HAP-1 (cell line): Measurements from ENCODE around the gene HAND2.

Source experiments
- DNase-seq, 2 experiments: peaks; one replicate each; pipeline ENCODE4 v3.0.0-alpha.2; 2016 to 2020; ENCODE audit warnings: low spot score in 2 of 2
- H3K27me3 ChIP-seq: fragments of 250-450 bp; sonication (Bioruptor Pico); 2 replicates; pipeline ENCODE4 v1.5.1; 2020; ENCODE audit warnings: low read depth, mild to moderate bottlenecking, moderate library complexity
- H3K36me3 ChIP-seq: fragments of 250-450 bp; sonication (Bioruptor Pico); replicated peaks from 2 replicates; pipeline ENCODE4 v1.5.1; 2020; ENCODE audit warnings: mild to moderate bottlenecking
- H3K4me1 ChIP-seq: fragments of 250-450 bp; sonication (Bioruptor Pico); 2 replicates; pipeline ENCODE4 v1.5.1; 2020; ENCODE audit warnings: mild to moderate bottlenecking
- H3K4me3 ChIP-seq: fragments of 250-450 bp; sonication (Bioruptor Pico); 2 replicates; pipeline ENCODE4 v1.5.1; 2020; ENCODE audit warnings: mild to moderate bottlenecking, moderate library complexity
- H3K9me3 ChIP-seq: fragments of 250-450 bp; sonication (Bioruptor Pico); 2 replicates; pipeline ENCODE4 v1.5.1; 2020; ENCODE audit warnings: mild to moderate bottlenecking, moderate library complexity
- in situ Hi-C: fragments of 300-500 bp; cut with MboI; formaldehyde crosslinking; loops from 3 replicates; pipeline ENCODE4 v1.14.3; 2020; ENCODE audit warnings: low sequenced_read_pairs, inconsistent platforms, mixed read lengths

Gene HAND2

GRCh38 chr4:173521467-173522159 is 8.4 kb downstream of the HAND2 start:
- Histone ChIP-seq H3K4me1 (no peaks in the 10 kb centered on the region), H3K9me3 (no peaks in the 10 kb centered on the region), H3K4me3 (no peak overlapping the region), H3K36me3 (no peaks in the 10 kb centered on the region), H3K27me3 (no peaks in the 10 kb centered on the region)
- DNase-seq = no peak
- in situ Hi-C loops = no loop called here

- no peaks in the 10 kb centered on the region for H3K27me3 ChIP-seq
- no peaks in the 10 kb centered on the region; the same call in 1 of the 2 replicates for H3K9me3 ChIP-seq
- no peaks in the 10 kb centered on the region for H3K4me1 ChIP-seq
- H3K36me3 ChIP-seq = no peaks in the 10 kb centered on the region
- no peak overlapping the region for H3K4me3 ChIP-seq
- no peak for DNase-seq
- in situ Hi-C loops = no loop called here
These were observed 9.0 kb downstream of the HAND2 start for GRCh38 chr4:173520921-173521466.

GRCh38 chr4:173519111-173520101 is 10.6 kb downstream of the HAND2 start:
- Histone ChIP-seq H3K9me3 (no peaks in the 10 kb centered on the region; the same call in 1 of the 2 replicates), H3K4me1 (no peaks in the 10 kb centered on the region; the same call in 1 of the 2 replicates), H3K36me3 (no peaks in the 10 kb centered on the region), H3K4me3 (no peak overlapping the region), H3K27me3 (peaks cover 11% of the 10 kb centered on the region; the same call in 1 of the 2 replicates)
- in situ Hi-C loops = no loop called here
- DNase-seq = no peak

GRCh38 chr4:173518425-173519102 is 11.5 kb downstream of the HAND2 start:
- in situ Hi-C loops = no loop called here
- H3K9me3 ChIP-seq = no peaks in the 10 kb centered on the region; the same call in 1 of the 2 replicates
- no peak for DNase-seq
- no peak overlapping the region for H3K4me3 ChIP-seq
- H3K36me3 ChIP-seq = no peaks in the 10 kb centered on the region
- peaks cover 19% of the 10 kb centered on the region; the same call in 1 of the 2 replicates for H3K27me3 ChIP-seq
- no peaks in the 10 kb centered on the region; the same call in 1 of the 2 replicates for H3K4me1 ChIP-seq

GRCh38 chr4:173517781-173518424 is 12.1 kb downstream of the HAND2 start:
- in situ Hi-C loops = no loop called here
- H3K9me3 ChIP-seq = no peaks in the 10 kb centered on the region; the same call in 1 of the 2 replicates
- no peaks in the 10 kb centered on the region; the same call in 1 of the 2 replicates for H3K4me1 ChIP-seq
- H3K36me3 ChIP-seq = no peaks in the 10 kb centered on the region
- no peak overlapping the region for H3K4me3 ChIP-seq
- no peak for DNase-seq
- H3K27me3 ChIP-seq = peaks cover 19% of the 10 kb centered on the region; the same call in 1 of the 2 replicates

GRCh38 chr4:173516621-173517524 is 13.2 kb downstream of the HAND2 start:
- H3K4me1 ChIP-seq = no peaks in the 10 kb centered on the region; the same call in 1 of the 2 replicates
- H3K4me3 ChIP-seq = no peak overlapping the region
- no peaks in the 10 kb centered on the region; the same call in 1 of the 2 replicates for H3K9me3 ChIP-seq
- peaks cover 19% of the 10 kb centered on the region; the same call in 1 of the 2 replicates for H3K27me3 ChIP-seq
- no peaks in the 10 kb centered on the region for H3K36me3 ChIP-seq
- in situ Hi-C loops = no loop called here
- no peak for DNase-seq

- DNase-seq = no peak
- H3K27me3 ChIP-seq = peaks cover 19% of the 10 kb centered on the region; the same call in 1 of the 2 replicates
- no peaks in the 10 kb centered on the region; the same call in 1 of the 2 replicates for H3K4me1 ChIP-seq
- in situ Hi-C loops = no loop called here
- no peak overlapping the region for H3K4me3 ChIP-seq
- no peaks in the 10 kb centered on the region; the same call in 1 of the 2 replicates for H3K9me3 ChIP-seq
- no peaks in the 10 kb centered on the region for H3K36me3 ChIP-seq
These were observed 14.6 kb downstream of the HAND2 start for GRCh38 chr4:173515458-173515857.

GRCh38 chr4:173514641-173515217 is 15.3 kb downstream of the HAND2 start:
- Histone ChIP-seq H3K4me1 (no peaks in the 10 kb centered on the region; the same call in 1 of the 2 replicates), H3K27me3 (peaks cover 19% of the 10 kb centered on the region; the same call in 1 of the 2 replicates), H3K36me3 (no peaks in the 10 kb centered on the region), H3K9me3 (no peaks in the 10 kb centered on the region; the same call in 1 of the 2 replicates), H3K4me3 (no peak overlapping the region)
- in situ Hi-C loops = no loop called here
- DNase-seq = no peak

- DNase-seq = no peak
- Histone ChIP-seq H3K27me3 (peaks cover 19% of the 10 kb centered on the region; the same call in 1 of the 2 replicates), H3K4me1 (no peaks in the 10 kb centered on the region; the same call in 1 of the 2 replicates), H3K9me3 (no peaks in the 10 kb centered on the region; the same call in 1 of the 2 replicates), H3K4me3 (no peak overlapping the region), H3K36me3 (no peaks in the 10 kb centered on the region)
- in situ Hi-C loops = no loop called here
These were observed 16.4 kb downstream of the HAND2 start for GRCh38 chr4:173513651-173514050.

- Histone ChIP-seq H3K4me1 (no peaks in the 10 kb centered on the region; the same call in 1 of the 2 replicates), H3K27me3 (peaks cover 19% of the 10 kb centered on the region; the same call in 1 of the 2 replicates), H3K4me3 (no peak overlapping the region), H3K36me3 (no peaks in the 10 kb centered on the region), H3K9me3 (no peaks in the 10 kb centered on the region; the same call in 1 of the 2 replicates)
- in situ Hi-C loops = no loop called here
- no peak for DNase-seq
These were observed 18.2 kb downstream of the HAND2 start for GRCh38 chr4:173511787-173512361.
